GM18520 (cell line): Measurements from ENCODE around the gene LEF1.

Experiments
- ATAC-seq: cut with Tn5 transposase; IDR thresholded peaks from one replicate; pipeline ENCODE4 v1.9.1; 2021; ENCODE audit not compliant: unreplicated experiment

The LEF1 gene

DNA sequence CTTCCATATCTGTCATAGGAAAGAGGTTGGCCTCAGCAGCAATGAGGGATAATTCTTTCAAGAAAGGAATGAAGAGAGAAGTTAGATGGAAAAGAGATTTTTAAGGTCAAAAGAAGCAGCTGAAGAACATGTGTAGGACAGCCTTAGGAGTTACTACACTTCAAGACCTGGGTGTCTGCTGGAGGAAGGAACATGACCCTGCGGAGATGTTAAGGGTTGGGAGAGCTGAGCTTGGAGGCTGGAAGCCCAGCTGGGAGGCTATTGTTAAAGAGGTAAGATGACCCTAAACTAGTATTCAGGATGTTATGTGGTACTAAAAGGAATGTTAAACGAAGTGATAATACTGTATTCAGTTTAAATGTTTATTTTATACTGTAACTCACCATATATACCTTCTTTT, 164.1 kb downstream of the LEF1 start:
- ATAC-seq, result no peak

GRCh38 chr4:108003982-108004515, 164.7 kb downstream of the LEF1 start:
- ATAC-seq, result no peak

GRCh38 chr4:108001540-108002135, 167.1 kb downstream of the LEF1 start:
- no peak for ATAC-seq

- no peak for ATAC-seq
Measured at GRCh38 chr4:107999932-108000539, 168.7 kb downstream of the LEF1 start.

DNA sequence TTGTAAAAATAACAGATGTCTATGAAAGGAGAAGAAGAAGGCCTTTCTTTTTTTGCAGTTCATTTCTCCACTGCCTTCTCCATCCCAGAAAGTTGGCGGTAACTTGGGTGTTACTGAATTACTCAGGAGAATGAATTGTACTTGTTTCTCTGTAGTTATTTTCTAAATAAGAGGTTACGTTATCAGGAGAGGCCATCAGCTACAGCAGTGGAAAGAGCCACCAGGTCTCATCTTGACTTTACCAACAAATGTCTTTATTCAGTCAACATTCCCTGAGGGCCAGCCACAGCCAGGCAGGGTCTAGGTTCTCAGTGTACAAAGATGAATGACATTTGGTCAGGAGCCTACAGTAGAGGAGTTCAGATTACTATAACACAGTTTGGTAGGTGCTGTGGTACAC, 170.9 kb downstream of the LEF1 start:
- no peak for ATAC-seq
